ENCODE data around the gene CCDC57.

DNA sequence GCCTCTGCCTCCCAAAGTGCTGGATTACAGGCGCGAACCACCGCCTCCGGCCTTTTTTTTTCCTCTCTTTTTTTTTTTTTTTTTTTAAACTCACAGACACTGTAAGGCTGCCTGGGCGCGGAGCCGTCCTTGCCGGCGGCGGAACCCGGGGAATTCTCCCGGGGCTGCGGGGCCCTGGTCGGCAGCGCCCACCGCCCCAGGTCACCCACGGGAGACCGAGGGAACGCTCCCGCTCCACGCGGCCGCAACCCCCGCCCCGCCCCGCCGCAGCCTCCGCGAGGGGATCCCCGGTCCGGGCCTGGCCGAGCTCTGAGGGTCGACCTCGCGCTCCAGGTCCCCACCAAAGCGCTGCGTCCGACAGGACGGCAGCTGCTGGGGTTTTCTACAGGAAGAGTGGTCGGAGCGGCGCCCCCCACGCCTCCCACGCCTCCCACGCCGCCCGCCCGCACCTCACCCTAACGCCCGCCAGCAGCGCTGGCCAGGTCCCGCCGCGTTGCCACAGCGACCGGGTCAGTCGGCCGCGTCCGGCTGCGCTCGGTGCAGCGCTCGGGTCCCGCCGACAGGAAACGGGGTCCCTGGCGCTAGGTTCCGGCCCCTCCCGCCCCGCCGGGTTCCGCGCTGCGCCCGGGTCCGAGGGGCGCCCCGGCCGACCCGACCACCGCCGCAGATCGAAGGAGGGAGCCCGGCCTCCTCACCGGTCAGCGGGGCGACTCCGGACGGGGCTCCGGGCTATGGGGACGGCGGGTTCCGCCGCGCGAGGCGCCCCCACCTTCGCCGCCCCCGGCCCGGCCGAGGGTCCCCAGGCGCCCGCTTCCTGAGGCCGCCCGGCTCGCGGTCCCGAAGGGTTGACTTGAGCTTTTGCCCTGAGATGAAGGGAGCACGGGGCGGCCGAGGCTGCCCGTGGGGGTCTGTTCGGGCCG, at the start of gene CCDC57:
- TF ChIP-seq EZH2 (IDR thresholded peaks at IDR 0.05; ENCODE audit: low read length), result no peak
- TF ChIP-seq, protein P1, sequence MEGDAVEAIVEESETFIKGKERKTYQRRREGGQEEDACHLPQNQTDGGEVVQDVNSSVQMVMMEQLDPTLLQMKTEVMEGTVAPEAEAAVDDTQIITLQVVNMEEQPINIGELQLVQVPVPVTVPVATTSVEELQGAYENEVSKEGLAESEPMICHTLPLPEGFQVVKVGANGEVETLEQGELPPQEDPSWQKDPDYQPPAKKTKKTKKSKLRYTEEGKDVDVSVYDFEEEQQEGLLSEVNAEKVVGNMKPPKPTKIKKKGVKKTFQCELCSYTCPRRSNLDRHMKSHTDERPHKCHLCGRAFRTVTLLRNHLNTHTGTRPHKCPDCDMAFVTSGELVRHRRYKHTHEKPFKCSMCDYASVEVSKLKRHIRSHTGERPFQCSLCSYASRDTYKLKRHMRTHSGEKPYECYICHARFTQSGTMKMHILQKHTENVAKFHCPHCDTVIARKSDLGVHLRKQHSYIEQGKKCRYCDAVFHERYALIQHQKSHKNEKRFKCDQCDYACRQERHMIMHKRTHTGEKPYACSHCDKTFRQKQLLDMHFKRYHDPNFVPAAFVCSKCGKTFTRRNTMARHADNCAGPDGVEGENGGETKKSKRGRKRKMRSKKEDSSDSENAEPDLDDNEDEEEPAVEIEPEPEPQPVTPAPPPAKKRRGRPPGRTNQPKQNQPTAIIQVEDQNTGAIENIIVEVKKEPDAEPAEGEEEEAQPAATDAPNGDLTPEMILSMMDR (optimal IDR thresholded peaks at IDR 0.05 in 1 of 3, IDR thresholded peaks at IDR 0.05 in 1 of 3, conservative IDR thresholded peaks at IDR 0.05 in 1 of 3; ENCODE audit: extremely low read depth in 1 of 3, insufficient read depth in 2 of 3, low read length in 3 of 3), result no peak

Measured in keratinocyte (primary cell).